MCF 10A (cell line): ENCODE results near the gene DHRS1. TPM values are rescaled to one million over a fixed set of nuclear protein-coding genes. Genes with fewer than 3 reads are reported as not detected.

Experiments
- BruUV-seq: library from RNA; stranded (reverse); fragments of 400-500 nt; replicated peaks from 2 replicates; lab custom pipeline; 2021; lab: Mats Ljungman, UMichigan
- CTCF ChIA-PET: fragments of 300-600 bp; sonication (Branson Sonifier 250); formaldehyde crosslinking; extraction: SDS; loops from one replicate; lab custom pipeline; 2021; ENCODE audit warnings: antibody characterized with exemption, inconsistent platforms; lab: Yijun Ruan, JAX
- POLR2A ChIA-PET: fragments of 300-600, 350-650 bp; sonication (Branson Sonifier 250); formaldehyde crosslinking; extraction: SDS; loops from one replicate; lab custom pipeline; 2020; ENCODE audit warnings: antibody characterized with exemption, inconsistent platforms; lab: Yijun Ruan, JAX
- DNase-seq: peaks from one replicate; pipeline ENCODE4 v3.0.0-alpha.2; 2018; ENCODE audit not compliant: unreplicated experiment
- H3K27ac Mint-ChIP-seq: one replicate; pipeline ENCODE4 v1.8.0; 2022; ENCODE audit warnings: mild to moderate bottlenecking, low read depth, mixed read lengths; ENCODE audit not compliant: unreplicated experiment
- H3K27me3 Mint-ChIP-seq: one replicate; pipeline ENCODE4 v1.8.0; 2022; ENCODE audit warnings: mixed read lengths; ENCODE audit not compliant: insufficient read depth, unreplicated experiment
- H3K36me3 Mint-ChIP-seq: one replicate; pipeline ENCODE4 v1.8.0; 2022; ENCODE audit warnings: mild to moderate bottlenecking, moderate library complexity, mixed read lengths; ENCODE audit not compliant: insufficient read depth, unreplicated experiment
- H3K4me1 Mint-ChIP-seq: one replicate; pipeline ENCODE4 v1.8.0; 2022; ENCODE audit warnings: mixed read lengths; ENCODE audit not compliant: insufficient read depth, unreplicated experiment
- H3K4me3 Mint-ChIP-seq: one replicate; pipeline ENCODE4 v1.8.0; 2022; ENCODE audit warnings: mild to moderate bottlenecking, moderate library complexity, mixed read lengths; ENCODE audit not compliant: unreplicated experiment
- H3K9me3 Mint-ChIP-seq: one replicate; pipeline ENCODE4 v1.8.0; 2022; ENCODE audit warnings: mixed read lengths; ENCODE audit not compliant: unreplicated experiment
- intact Hi-C: fragments of 100-400 bp; cut with micrococcal nuclease; formaldehyde crosslinking; loops from 2 replicates; pipeline ENCODE4 v1.14.1; 2022
- total RNA-seq: library from RNA; stranded (reverse); gene quantifications from 2 replicates; pipeline ENCODE4 v1.2.3, GENCODE V29; 2022
- TF ChIP-seq, protein P1 (sequence below): fragments of 200-600 bp; IDR thresholded peaks from one replicate; pipeline ENCODE4 v1.8.0; 2022; ENCODE audit warnings: antibody characterized with exemption, mild to moderate bottlenecking; ENCODE audit not compliant: unreplicated experiment

The DHRS1 gene
- total RNA-seq, 1 experiment from 2014 or later = 29.7 TPM

DNA sequence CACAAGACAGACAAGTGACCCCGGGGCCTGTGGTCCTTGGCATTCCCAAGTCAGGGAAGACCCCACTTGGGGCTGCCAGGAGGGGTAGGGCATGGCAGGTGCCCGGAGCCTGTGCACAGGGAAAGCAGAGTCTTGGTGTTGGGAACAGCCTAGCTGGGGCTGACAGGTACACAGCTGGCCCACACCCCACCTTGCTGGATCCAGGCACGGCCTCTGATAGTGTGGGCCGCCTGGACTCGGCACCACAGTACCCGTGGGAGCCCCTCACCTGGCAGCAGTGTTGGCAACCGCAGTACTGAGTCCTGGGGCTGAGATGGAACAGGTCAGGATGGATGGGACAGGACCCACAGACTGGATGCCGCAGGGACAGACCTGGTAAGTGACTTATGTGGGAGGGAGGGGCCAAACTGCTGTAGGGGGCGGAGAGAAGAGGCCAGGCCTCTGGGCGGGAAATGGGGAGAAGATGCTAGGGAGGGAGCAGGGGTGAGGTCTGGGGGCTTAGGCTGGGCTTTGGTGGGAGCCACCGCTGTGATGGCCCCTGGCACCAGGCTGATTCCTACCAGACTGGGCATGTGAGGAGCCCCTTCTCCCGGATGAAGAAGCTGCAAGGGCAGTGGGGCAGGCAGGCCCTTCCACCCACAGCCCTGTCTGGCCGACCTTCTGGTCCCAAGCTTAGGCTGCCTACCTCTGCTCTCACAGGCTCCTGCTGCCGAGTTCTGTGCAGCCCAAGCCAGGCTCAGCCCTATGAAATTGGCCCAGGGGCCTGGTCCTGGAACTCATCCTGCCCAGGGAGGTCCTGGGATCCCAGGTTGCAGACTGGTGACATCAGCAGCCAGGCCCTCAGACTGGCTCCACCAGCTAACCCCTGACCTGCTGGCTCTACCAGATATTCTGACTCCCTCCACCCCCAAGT is 36.5 kb downstream of the DHRS1 start, which contains the start of gene TGM1:
Gene TGM1 (minus strand): TSS at position 357 of the 913 bp plus-strand sequence. CDS start 825 bp downstream, outside the sequence.
- POLR2A ChIA-PET = interaction anchor here (0.7 to 7.2 kb wide), 12 partner anchors 8 to 68 kb away, joined by 3 to 62 read pairs (median 10); partner anchors contain the start of genes DHRS1, NOP9, RABGGTA and TINF2
- BruUV-seq = no TSS peak
- Mint-ChIP-seq H3K27ac (peak within 1 kb of the TSS; percentile 83), H3K36me3 (peaks cover 25% of the 10 kb centered on the region), H3K27me3 (no peaks in the 10 kb centered on the region), H3K9me3 (no peaks in the 10 kb centered on the region), H3K4me3 (peak within 1 kb of the TSS; percentile 28), H3K4me1 (peaks cover 59% of the 10 kb centered on the region)
- intact Hi-C loops = no loop called here
- TF ChIP-seq, protein P1, sequence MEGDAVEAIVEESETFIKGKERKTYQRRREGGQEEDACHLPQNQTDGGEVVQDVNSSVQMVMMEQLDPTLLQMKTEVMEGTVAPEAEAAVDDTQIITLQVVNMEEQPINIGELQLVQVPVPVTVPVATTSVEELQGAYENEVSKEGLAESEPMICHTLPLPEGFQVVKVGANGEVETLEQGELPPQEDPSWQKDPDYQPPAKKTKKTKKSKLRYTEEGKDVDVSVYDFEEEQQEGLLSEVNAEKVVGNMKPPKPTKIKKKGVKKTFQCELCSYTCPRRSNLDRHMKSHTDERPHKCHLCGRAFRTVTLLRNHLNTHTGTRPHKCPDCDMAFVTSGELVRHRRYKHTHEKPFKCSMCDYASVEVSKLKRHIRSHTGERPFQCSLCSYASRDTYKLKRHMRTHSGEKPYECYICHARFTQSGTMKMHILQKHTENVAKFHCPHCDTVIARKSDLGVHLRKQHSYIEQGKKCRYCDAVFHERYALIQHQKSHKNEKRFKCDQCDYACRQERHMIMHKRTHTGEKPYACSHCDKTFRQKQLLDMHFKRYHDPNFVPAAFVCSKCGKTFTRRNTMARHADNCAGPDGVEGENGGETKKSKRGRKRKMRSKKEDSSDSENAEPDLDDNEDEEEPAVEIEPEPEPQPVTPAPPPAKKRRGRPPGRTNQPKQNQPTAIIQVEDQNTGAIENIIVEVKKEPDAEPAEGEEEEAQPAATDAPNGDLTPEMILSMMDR = no peak
- CTCF ChIA-PET = interaction anchor here (0.6 to 32.3 kb wide), 8 partner anchors 7 to 174 kb away, joined by 3 to 457 read pairs (median 4); partner anchors contain the start of genes DHRS1, LTB4R2, NOP9 and TINF2
- DNase-seq = no peak

DNA sequence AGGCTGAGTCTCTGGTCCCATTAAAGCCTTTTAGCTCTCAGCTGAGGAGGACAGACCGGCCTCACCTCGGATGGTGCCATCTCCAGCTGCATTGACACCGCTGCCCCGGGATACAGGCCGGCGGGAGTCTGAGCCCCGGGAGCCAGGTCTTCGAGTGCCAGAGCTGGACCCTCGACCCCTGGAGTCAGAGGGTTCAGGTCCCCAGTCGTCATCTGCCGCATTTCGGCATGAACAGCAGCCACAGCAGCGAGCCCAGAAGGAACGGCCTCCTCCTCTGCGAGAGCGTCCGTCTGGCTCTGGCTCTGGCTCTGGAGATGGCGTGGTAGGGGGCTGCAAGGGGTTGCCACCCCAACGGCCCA is 37.6 kb downstream of the DHRS1 start:
- intact Hi-C loops = no loop called here
- BruUV-seq = no TSS peak
- peaks cover 24% of the 10 kb centered on the region for H3K36me3 Mint-ChIP-seq
- CTCF ChIA-PET = interaction anchor here (0.6 to 32.3 kb wide), 6 partner anchors 9 to 48 kb away, joined by 3 to 457 read pairs (median 6); partner anchors contain the start of genes DHRS1, GMPR2, LTB4R2 and NOP9
- TF ChIP-seq, protein P1 = no peak
- H3K9me3 Mint-ChIP-seq = no peaks in the 10 kb centered on the region
- no peak for DNase-seq
- H3K4me1 Mint-ChIP-seq = peaks cover 58% of the 10 kb centered on the region
- no peaks in the 10 kb centered on the region for H3K27me3 Mint-ChIP-seq
- no peak overlapping the region for H3K4me3 Mint-ChIP-seq
- POLR2A ChIA-PET = interaction anchor here (1.2 to 7.2 kb wide), 4 partner anchors 8 to 36 kb away, joined by 4 to 62 read pairs (median 14); partner anchors contain the start of genes DHRS1, NOP9 and RABGGTA
- no peak overlapping the region for H3K27ac Mint-ChIP-seq

GRCh38 chr14:24261256-24261968 is 38.2 kb downstream of the DHRS1 start:
- POLR2A ChIA-PET = interaction anchor here (0.9 to 7.2 kb wide), 4 partner anchors 10 to 37 kb away, joined by 5 to 62 read pairs (median 14); partner anchors contain the start of genes DHRS1, NOP9, RABGGTA and TINF2
- no peaks in the 10 kb centered on the region for H3K9me3 Mint-ChIP-seq
- peaks cover 55% of the 10 kb centered on the region for H3K4me1 Mint-ChIP-seq
- TF ChIP-seq, protein P1 = no peak
- intact Hi-C loops = no loop called here
- DNase-seq = no peak
- no TSS peak for BruUV-seq
- no peak overlapping the region for H3K4me3 Mint-ChIP-seq
- peaks cover 23% of the 10 kb centered on the region for H3K36me3 Mint-ChIP-seq
- peak overlapping the region; percentile 79 for H3K27ac Mint-ChIP-seq
- H3K27me3 Mint-ChIP-seq = no peaks in the 10 kb centered on the region
- CTCF ChIA-PET = interaction anchor here (0.6 to 32.3 kb wide), 6 partner anchors 9 to 48 kb away, joined by 3 to 457 read pairs (median 6); partner anchors contain the start of genes DHRS1, GMPR2, LTB4R2 and NOP9
